NCI-H526 (cell line): ENCODE data around the gene TRAPPC5.

Source experiments
- DNase-seq, 2 experiments: peaks; one replicate each; lab custom pipeline; 2025; lab: John Stamatoyannopoulos, UW

The TRAPPC5 gene

DNA sequence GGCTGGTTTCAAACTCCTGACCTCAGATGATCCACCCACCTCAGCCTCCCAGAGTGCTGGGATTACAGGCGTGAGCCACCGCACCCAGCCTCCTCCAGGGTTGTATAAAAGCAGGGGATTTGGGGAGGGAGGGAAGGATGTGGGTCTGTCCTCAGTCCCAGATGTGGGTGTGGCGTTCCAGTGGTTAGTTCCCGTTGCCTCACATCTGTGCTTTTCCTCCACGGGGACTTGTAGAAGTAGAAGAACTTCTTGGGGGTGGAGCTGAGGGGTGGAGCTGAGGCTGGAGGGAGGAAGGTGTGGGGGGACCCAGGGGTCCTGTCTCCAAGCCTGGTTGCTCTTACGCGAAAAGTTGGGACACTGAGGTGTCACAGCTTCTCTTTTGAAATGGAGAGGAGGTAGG, 4.3 kb upstream of the TRAPPC5 start:
- no peak for DNase-seq

DNA sequence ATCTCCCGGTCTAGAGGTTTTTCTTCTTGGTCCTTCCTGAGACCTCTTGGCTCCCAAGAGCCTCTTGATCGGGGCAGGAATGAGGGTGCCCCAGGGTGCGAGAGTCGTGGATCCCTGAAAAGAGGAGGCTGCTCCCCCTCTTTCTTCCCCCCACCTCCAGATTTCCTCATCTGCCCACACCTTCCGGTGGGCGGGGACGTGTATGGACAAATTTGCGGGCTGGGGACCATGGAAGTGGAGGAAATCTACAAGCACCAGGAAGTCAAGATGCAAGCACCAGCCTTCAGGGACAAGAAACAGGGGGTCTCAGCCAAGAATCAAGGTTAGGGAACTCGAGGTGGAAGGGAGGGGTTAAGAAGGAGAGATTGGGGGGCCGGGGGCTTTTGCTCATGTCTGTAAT, 3.8 kb upstream of the TRAPPC5 start, which contains the start of gene MCEMP1:
MCEMP1 (plus strand) TSS at position 237 of the 400 bp plus-strand sequence; CDS start at position 268, 31 bp downstream.
- DNase-seq, result no peak

DNA sequence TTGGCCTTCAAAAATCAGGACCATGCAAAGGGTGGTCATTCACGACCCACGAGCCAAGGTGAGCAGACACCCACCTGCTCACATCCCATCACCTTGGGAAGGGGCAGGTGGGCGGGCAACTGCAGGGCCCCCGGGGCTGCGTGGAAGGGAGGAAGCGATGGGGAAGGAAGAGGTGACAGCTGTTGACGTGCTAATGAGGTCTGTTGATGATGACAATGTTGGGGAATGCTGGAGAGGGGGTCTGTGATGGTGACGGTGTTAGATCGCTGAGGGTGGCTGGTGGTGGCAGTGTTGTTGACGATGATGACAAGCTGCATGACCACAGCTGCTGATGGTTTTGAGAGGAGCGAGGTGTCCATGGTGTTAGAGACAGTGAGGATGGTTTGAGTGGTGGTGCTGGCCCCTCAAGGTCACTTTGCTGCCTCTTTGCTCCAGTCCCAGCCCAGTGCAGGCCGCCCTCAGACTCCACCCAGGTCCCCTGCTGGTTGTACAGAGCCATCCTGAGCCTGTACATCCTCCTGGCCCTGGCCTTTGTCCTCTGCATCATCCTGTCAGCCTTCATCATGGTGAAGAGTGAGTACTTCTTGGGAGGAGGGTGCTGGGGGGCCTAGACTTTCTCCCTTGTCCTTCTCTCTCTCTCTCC, 2.8 kb upstream of the TRAPPC5 start:
- DNase-seq, result no peak

GRCh38 chr19:7678971-7679751, 1.5 kb upstream of the TRAPPC5 start:
- peak in 1 of 2 experiments; percentile 26 for DNase-seq

- no peak for DNase-seq
Observed at GRCh38 chr19:7679771-7680605, 645 bp upstream of the TRAPPC5 start.

DNA sequence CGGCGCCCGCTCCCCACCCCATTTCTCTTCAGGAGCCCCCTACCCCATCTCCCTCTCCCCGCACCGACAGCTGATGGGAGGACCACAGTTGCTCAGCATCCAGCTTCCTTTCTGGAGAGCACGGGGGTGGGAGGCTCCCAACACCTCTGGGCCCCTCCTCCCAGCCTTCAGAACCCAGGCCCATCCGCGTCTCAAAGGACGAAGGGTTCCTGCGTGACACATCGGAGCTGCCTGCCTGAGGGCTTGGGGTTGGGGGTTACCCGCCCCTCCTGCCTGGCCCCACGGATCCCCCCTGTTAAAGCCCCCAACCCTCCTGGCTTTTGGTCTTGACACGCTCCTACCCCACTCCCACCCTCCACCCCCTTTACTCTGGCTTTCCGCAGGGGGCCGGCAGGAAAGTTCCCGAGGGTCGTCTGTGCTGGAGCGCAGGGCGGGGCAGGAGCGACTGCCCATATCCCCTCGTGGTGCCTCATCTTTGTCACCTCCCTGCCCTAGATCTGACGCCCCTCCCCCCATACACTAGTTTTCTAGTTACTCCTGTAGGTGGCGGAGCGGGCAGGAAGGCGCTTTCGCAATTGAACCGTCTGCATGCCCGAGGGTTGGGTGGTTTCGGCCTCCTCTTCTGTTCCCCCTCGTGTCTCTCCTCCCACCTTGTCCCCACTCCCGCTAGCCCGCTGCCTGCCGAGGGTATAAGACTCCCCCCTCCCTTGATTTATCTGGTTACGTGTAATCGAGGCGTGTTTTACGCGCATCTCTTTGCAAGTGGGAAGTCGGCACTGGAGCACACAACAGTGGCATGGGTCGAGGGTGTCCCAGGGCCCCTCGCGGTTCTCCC, 924 bp downstream of the TRAPPC5 start:
- DNase-seq, result peak; percentile 44 to 64

- no peak for DNase-seq
Observed at GRCh38 chr19:7682175-7682855, 1.7 kb downstream of the TRAPPC5 start.

DNA sequence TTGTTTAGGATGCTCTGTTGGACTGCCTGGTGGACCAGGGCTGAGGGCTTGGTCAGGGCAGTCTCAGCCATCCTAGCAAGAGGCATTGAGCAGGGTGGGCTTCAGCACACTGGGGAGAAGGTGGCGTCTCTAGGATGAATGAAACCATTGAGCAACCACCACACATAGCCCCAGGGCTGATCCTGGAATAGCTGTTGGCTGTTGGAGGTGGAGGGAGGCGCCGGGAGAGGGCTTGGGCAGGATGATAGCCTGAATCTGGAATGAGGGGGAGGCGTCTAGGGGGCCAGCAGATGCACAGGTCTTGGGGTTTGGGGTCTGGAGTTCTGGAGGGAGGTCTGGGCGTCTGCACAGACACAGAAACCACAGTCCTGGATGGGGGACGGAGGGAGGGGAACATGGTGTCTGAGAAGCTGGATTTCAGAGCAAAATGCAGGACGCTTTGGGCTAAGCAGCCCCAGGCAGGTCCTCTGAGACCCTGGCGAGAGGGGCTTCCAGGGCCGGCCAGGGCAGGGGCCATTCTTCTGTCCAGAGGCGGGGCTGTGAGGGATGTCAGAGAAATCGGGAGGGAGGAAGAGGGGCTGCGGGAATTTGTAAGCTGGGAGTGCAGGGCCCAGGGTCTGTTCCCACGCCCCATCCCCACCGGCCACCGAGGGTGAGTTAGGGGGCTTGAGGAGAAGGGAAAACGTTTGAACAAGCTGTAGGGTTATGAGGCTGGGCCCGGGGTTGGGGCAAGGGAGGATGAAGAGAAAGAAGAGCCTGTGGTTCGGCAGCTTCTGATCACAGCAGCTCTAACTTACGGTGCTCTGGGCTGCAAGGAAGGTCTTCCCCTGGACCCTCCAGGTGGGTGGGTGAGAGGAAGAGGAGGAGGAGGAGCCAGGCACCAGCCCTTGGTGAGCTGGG, 5.2 kb downstream of the TRAPPC5 start:
- peak in 1 of 2 experiments; percentile 5 for DNase-seq

- DNase-seq, result no peak
Observed at GRCh38 chr19:7687177-7687576, 6.5 kb downstream of the TRAPPC5 start.

DNA sequence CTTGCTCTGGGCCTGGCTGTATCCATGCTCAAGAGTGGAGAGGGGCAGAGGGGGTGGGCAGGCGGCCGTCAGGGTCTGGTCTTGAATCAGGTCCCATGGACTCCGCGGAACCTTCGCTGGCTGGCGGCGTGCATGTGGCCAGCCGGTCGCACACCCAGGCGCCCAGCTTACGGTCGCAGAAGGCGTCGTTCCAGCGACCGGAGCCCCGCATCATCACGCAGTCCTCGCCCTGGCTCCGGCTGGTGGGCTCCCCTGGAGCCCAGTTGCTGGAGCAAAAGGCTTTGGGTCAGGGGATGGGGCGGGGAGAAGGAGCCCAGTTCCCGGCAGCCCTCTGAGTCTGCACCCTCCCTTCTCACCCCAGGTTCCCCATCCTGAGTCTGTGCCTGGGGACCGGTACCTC, 8.5 kb downstream of the TRAPPC5 start:
- DNase-seq, result peak in 1 of 2 experiments; percentile 2

DNA sequence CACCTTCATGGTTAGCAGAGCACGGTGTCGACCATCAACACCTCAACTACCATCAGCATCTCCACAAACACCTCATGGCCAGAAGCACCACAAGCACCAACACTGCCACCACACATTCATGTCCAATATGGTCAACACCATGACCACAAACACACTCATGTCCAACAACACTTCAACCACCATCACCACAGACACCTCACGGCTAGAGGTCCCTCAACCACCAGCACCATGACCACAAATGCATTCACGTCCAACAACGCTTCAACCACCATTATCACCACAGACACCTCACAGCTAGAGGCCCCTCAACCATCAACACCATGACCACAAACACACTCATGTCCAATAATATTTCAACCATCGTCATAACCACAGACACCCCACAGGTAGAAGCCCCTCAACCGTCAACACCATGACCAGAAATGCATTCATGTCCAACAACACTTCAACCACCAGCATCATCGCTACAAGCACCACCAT, 10.2 kb downstream of the TRAPPC5 start:
- DNase-seq, result no peak

DNA sequence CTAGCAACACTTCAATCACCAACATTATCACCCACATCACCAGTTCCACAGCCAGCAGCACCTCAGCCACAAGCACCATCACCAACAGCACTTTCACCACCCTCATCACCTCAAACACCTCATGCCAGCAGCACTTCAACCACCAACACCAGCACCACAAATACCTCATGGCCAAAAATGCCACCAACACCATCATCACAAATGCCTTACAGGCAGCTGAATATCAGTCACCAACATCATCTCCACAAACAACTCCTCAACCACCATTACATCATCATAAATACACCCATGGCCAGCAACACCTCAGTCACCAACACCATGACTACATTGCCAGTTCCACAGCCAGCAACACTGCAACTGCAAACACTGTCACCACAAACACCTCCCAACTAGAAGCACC, 10.9 kb downstream of the TRAPPC5 start:
- no peak for DNase-seq

- no peak for DNase-seq
Observed at GRCh38 chr19:7692417-7693088, 11.9 kb downstream of the TRAPPC5 start.

GRCh38 chr19:7694499-7694898, 13.9 kb downstream of the TRAPPC5 start:
- no peak for DNase-seq

DNA sequence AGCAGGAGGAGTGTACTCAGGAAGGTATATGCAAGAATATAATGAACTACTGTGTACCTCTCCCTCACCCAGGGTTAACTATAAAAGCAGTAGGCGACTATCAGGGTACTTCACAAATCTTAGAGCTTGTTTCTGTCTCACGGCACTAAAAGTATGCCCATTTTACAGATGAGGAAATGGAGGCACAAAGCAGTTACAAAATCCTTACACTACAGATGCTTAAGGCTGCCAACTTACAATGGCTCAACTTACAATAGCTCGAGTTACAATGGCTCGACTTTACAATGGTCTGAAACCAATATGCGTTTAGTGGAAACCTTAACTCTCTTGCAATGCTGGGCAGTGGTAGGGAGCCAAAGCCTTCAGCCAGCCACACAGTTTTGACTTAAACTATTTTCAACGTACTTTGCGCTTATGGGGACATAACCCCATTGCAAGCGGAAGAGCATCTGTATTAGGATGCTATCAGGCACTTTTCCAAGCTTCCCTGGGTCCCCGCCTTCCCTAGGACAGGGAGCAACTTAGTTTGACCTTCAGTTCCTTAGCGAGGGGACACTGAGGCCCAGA, 17.2 kb downstream of the TRAPPC5 start:
- no peak for DNase-seq

GRCh38 chr19:7698583-7698982, 17.9 kb downstream of the TRAPPC5 start:
- no peak for DNase-seq

GRCh38 chr19:7699003-7699402, 18.4 kb downstream of the TRAPPC5 start:
- DNase-seq, result no peak

DNA sequence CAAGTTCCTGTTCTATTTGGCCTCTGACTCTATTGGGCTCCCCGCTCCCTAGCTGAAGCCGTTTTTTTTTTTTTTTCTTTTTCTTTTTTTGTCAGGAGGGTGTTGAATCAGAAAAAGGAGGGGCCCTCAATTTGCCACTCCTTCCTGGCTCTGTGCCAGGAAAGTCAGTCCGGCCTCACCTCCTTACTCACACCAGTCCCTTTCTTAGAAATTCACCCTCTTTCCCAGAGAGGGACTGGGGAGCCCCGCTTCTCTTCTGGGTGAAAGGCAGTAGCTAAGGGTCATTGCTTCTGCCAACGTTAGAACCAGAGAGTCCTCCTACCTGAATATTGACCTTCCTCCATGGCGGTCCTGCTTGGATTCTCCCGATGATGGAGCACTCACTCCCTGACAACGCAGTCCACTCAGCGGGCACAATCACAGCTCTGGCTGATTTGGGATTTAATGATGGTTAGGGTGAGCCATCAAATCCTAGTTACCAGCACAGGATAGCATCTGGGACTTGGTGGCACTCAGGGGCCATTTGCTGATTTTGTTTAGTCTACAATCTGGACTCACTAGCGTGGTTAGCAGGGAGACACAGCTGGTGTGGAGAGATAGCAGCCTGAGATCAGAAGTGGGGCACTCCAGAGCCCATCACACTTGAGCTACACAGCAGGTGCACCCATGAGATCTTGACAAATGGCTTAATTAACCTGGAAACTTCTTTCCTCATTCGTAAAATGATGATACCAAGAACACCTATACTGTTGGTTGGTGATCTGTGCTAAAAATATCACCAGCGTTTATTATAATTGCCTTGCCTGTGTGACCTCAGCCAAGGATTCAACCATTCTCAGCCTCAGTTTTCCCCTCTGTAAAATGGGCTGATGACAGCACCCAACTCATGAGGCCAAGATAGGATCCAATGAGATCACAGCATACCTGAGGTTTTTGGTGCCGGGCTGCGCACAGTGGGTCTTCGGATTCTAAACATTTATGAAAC, 19.1 kb downstream of the TRAPPC5 start:
- DNase-seq, result no peak
